OCI-LY1 (cell line): ENCODE results near the gene MYCBP2.
"Not testable (repeated sequence)": the region's sequence is repeated elsewhere in the genome, so short reads cannot be mapped to it uniquely, and the experiment has no call there.

Source experiments
- H2AFZ ChIP-seq: fragments of 200-600 bp; sonication (generic), shearing (Covaris generic); 2 replicates; pipeline ENCODE4 v1.6.0; 2014; ENCODE audit warnings: antibody characterized with exemption, mild to moderate bottlenecking, low read length
- H3F3A ChIP-seq: fragments of 200-600 bp; sonication (generic), shearing (Covaris generic); 2 replicates; pipeline ENCODE4 v1.6.0; 2014; ENCODE audit warnings: mild to moderate bottlenecking, antibody characterized with exemption, low read length, moderate library complexity; ENCODE audit not compliant: insufficient read depth
- H3K27ac ChIP-seq: fragments of 200-600 bp; sonication (generic); 2 replicates; pipeline ENCODE4 v1.5.1; 2014; ENCODE audit warnings: low read length, mixed run types, mild to moderate bottlenecking, low read depth; ENCODE audit not compliant: poor library complexity, severe bottlenecking
- H3K27me3 ChIP-seq: fragments of 200-600 bp; sonication (generic); 2 replicates; pipeline ENCODE4 v1.6.0; 2014; ENCODE audit warnings: antibody characterized with exemption, mild to moderate bottlenecking, low read length, moderate library complexity; ENCODE audit not compliant: insufficient read depth
- H3K36me3 ChIP-seq: fragments of 200-600 bp; sonication (generic); 2 replicates; pipeline ENCODE4 v1.6.1; 2014; ENCODE audit warnings: mild to moderate bottlenecking, antibody characterized with exemption, low read length, moderate library complexity, mixed read lengths; ENCODE audit not compliant: insufficient read depth
- H3K4me1 ChIP-seq: fragments of 200-600 bp; sonication (generic); 2 replicates; pipeline ENCODE4 v1.5.1; 2014; ENCODE audit warnings: mild to moderate bottlenecking, low read length, moderate library complexity; ENCODE audit not compliant: insufficient read depth, severe bottlenecking
- H3K4me2 ChIP-seq: fragments of 200-600 bp; sonication (generic), shearing (Covaris generic); 2 replicates; pipeline ENCODE4 v1.6.1; 2014; ENCODE audit warnings: low read length
- H3K4me3 ChIP-seq: fragments of 200-600 bp; sonication (generic); 2 replicates; pipeline ENCODE4 v1.5.1; 2014; ENCODE audit warnings: low read length, low read depth, mild to moderate bottlenecking, mixed read lengths; ENCODE audit not compliant: poor library complexity, severe bottlenecking
- H3K79me2 ChIP-seq: fragments of 200-600 bp; shearing (Covaris generic); 2 replicates; pipeline ENCODE4 v1.6.1; 2016; ENCODE audit warnings: mixed run types, low read length, mixed read lengths; ENCODE audit not compliant: insufficient read depth
- H3K9ac ChIP-seq: fragments of 200-600 bp; sonication (generic), shearing (Covaris generic); 2 replicates; pipeline ENCODE4 v1.6.1; 2014; ENCODE audit warnings: mild to moderate bottlenecking, low read length, mixed read lengths
- H3K9me2 ChIP-seq: fragments of 200-600 bp; sonication (generic), shearing (Covaris generic); 2 replicates; pipeline ENCODE4 v1.6.1; 2014; ENCODE audit warnings: low read depth, mild to moderate bottlenecking, low read length, mixed read lengths
- H3K9me3 ChIP-seq: fragments of 200-600 bp; shearing (Covaris generic); 2 replicates; pipeline ENCODE4 v1.6.1; 2014; ENCODE audit warnings: low read length, mixed read lengths
- H4K20me1 ChIP-seq: fragments of 200-600 bp; sonication (generic), shearing (Covaris generic); 2 replicates; pipeline ENCODE4 v1.6.0; 2016; ENCODE audit warnings: mild to moderate bottlenecking, low read length; ENCODE audit not compliant: insufficient read depth
- CTCF ChIP-seq: fragments of 200-600 bp; sonication (generic), shearing (Covaris generic); IDR thresholded peaks from 2 replicates; pipeline ENCODE4 v1.5.1; 2017; ENCODE audit warnings: mild to moderate bottlenecking, antibody characterized with exemption, low read length, moderate library complexity, mixed read lengths
- EZH2 ChIP-seq: fragments of 200-600 bp; sonication (generic), shearing (Covaris generic); IDR thresholded peaks from 2 replicates; pipeline ENCODE4 v1.8.0; 2017; ENCODE audit warnings: borderline replicate concordance, mixed run types, mild to moderate bottlenecking, antibody characterized with exemption, low read length, moderate library complexity, mixed read lengths

MYCBP2 gene

GRCh38 chr13:77262198-77262597, 64.7 kb downstream of the MYCBP2 start:
- Histone ChIP-seq H3F3A (no peaks in the 10 kb centered on the region), H3K27ac (no peak overlapping the region), H3K79me2 (no peaks in the 10 kb centered on the region), H3K9me3 (no peaks in the 10 kb centered on the region), H3K27me3 (no peaks in the 10 kb centered on the region), H3K4me3 (no peak overlapping the region), H2AFZ (no peak overlapping the region), H3K4me1 (no peaks in the 10 kb centered on the region), H3K36me3 (peaks cover 91% of the 10 kb centered on the region), H4K20me1 (no peaks in the 10 kb centered on the region), H3K4me2 (no peak overlapping the region), H3K9me2 (no peaks in the 10 kb centered on the region), H3K9ac (no peak overlapping the region)
- TF ChIP-seq EZH2 (no peak), CTCF (no peak)

GRCh38 chr13:77250975-77251374, 75.9 kb downstream of the MYCBP2 start:
- Histone ChIP-seq H3K4me1 (no peaks in the 10 kb centered on the region), H3K36me3 (peaks cover 66% of the 10 kb centered on the region), H3F3A (no peaks in the 10 kb centered on the region), H3K27me3 (no peaks in the 10 kb centered on the region), H3K9me2 (no peaks in the 10 kb centered on the region), H3K27ac (no peak overlapping the region), H2AFZ (no peak overlapping the region), H4K20me1 (no peaks in the 10 kb centered on the region), H3K9ac (no peak overlapping the region), H3K9me3 (no peaks in the 10 kb centered on the region), H3K4me2 (no peak overlapping the region), H3K4me3 (no peak overlapping the region), H3K79me2 (no peaks in the 10 kb centered on the region)
- no peak for TF ChIP-seq CTCF
- TF ChIP-seq EZH2 = no peak

- H3K4me2 ChIP-seq, H3K9me2 ChIP-seq, H3K27ac ChIP-seq, H3K9ac ChIP-seq, H3K4me1 ChIP-seq, H3K4me3 ChIP-seq, H3K27me3 ChIP-seq, H3K9me3 ChIP-seq, H3F3A ChIP-seq, H3K79me2 ChIP-seq, H2AFZ ChIP-seq, H4K20me1 ChIP-seq: not testable (repeated sequence)
- peaks cover 88% of the 10 kb centered on the region for H3K36me3 ChIP-seq
Measured at GRCh38 chr13:77245224-77245623, 81.7 kb downstream of the MYCBP2 start.

- Histone ChIP-seq H3K9me3 (no peaks in the 10 kb centered on the region), H4K20me1 (no peaks in the 10 kb centered on the region), H3K9me2 (no peaks in the 10 kb centered on the region; the same call in 1 of the 2 replicates), H3K4me3 (no peak overlapping the region), H3K4me1 (no peaks in the 10 kb centered on the region), H3K27ac (no peak overlapping the region), H3K27me3 (no peaks in the 10 kb centered on the region), H2AFZ (no peak overlapping the region), H3K79me2 (no peaks in the 10 kb centered on the region), H3F3A (no peaks in the 10 kb centered on the region; the same call in 1 of the 2 replicates), H3K9ac (no peak overlapping the region), H3K36me3 (peaks cover 81% of the 10 kb centered on the region), H3K4me2 (no peak overlapping the region)
- TF ChIP-seq CTCF = no peak
- no peak for TF ChIP-seq EZH2
Measured at GRCh38 chr13:77239312-77239711, 87.6 kb downstream of the MYCBP2 start.
